ENCODE measurements around the gene GZMM.

GRCh38 chr19:533364-534058 is 10.3 kb upstream of the GZMM start:
- TF ChIP-seq CTCF (IDR thresholded peaks at IDR 0.05) (no peak), POLR2A (IDR thresholded peaks at IDR 0.05) (no peak)

All from adrenal gland (tissue), 5 donors.